Cardiac fibroblast (primary cell): Measurements from ENCODE around the gene ITGB2.
A peak's percentile ranks its signal among the peaks of the same experiment; 100 is the strongest.
"Not testable (repeated sequence)": the region's sequence is repeated elsewhere in the genome, so short reads cannot be mapped to it uniquely, and the experiment has no call there.

ENCODE experiments used
- DNase-seq, 2 donors: peaks; one replicate each; pipeline versions ENCODE4 v3.0.0 to v3.0.0-alpha.2; 2010; ENCODE audit warnings: low read depth in 2 of 2
- H3K4me3 ChIP-seq, 2 donors: replicated peaks in 1 of 2; 1 replicate in 1 of 2; 2 replicates in 1 of 2; pipeline ENCODE4 v1.5.1; 2011; ENCODE audit warnings: low read depth in 2 of 2, low read length in 2 of 2, mild to moderate bottlenecking in 2 of 2, moderate library complexity in 1 of 2
- TF ChIP-seq, protein P1 (sequence below): IDR thresholded peaks from one replicate; pipeline ENCODE4 v1.5.1; 2011; ENCODE audit warnings: low read depth, mild to moderate bottlenecking, low read length, inconsistent platforms

ITGB2 gene

DNA sequence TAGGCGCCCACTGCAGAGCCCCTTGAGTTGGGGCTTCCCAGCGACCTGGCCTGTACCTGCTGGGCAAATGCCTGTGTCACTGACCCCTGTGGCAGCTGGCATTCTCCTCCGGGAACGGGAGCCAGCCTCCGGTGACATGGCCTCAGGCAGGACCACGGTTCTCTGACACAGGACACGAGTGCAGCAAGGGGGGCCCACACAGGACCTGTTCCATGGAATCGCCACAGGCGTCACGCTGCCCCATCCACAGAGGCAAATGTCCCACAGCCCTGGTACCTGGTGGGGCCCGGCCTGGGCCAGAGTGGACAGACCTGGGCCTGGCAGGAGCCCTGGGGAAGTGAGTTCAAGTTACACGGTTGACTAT is 2.6 kb downstream of the ITGB2 start:
- H3K4me3 ChIP-seq: no peak overlapping the region
- no peak for DNase-seq
- TF ChIP-seq, protein P1, sequence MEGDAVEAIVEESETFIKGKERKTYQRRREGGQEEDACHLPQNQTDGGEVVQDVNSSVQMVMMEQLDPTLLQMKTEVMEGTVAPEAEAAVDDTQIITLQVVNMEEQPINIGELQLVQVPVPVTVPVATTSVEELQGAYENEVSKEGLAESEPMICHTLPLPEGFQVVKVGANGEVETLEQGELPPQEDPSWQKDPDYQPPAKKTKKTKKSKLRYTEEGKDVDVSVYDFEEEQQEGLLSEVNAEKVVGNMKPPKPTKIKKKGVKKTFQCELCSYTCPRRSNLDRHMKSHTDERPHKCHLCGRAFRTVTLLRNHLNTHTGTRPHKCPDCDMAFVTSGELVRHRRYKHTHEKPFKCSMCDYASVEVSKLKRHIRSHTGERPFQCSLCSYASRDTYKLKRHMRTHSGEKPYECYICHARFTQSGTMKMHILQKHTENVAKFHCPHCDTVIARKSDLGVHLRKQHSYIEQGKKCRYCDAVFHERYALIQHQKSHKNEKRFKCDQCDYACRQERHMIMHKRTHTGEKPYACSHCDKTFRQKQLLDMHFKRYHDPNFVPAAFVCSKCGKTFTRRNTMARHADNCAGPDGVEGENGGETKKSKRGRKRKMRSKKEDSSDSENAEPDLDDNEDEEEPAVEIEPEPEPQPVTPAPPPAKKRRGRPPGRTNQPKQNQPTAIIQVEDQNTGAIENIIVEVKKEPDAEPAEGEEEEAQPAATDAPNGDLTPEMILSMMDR: no peak

- H3K4me3 ChIP-seq: no peak overlapping the region
- TF ChIP-seq, protein P1: no peak
- no peak for DNase-seq
Observed at GRCh38 chr21:44917446-44918106, 3.1 kb downstream of the ITGB2 start.

- H3K4me3 ChIP-seq: no peak overlapping the region
- peak in 1 of 2 donors; percentile 33 for DNase-seq
- TF ChIP-seq, protein P1: no peak
Observed at GRCh38 chr21:44916965-44917364, 3.7 kb downstream of the ITGB2 start.

GRCh38 chr21:44914176-44914874 is 6.4 kb downstream of the ITGB2 start:
- DNase-seq: no peak
- no peak overlapping the region for H3K4me3 ChIP-seq
- TF ChIP-seq, protein P1: no peak

DNA sequence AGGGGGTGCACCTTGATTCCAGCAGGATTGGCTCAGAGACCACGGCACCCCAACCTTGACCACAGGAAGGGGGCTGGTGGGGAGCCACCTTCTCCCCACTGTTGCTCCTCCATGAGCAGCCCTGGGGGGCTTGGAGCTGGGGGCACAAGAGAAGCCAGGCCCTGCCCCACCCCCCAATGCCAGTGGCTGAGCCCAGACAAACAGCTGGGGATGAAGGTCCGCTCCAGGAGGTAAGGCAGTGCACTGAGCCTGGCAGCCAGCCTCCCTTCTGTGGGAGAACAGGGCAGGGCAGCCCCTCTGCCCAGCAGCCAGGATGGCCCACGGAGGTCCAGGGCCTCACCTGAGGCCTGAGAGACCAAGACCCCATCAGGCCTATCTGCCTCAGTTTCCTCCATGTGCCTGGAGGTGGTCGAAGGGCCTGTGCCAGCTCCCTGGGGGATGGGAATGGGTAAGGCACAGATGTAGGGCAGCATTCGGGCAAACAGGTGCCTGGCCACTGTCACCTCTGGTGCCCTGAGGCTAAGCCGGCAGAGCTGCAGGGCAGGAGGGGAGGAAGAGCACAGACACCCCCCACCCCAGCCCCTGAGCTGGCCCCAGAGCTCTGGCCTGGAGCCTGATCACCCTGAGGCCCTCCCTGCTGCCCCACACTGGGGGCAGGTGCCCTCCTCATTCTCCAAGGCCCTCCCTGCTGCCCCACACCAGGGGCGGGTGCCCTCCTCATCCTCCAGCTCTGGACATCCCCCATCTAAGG is 7.1 kb downstream of the ITGB2 start:
- DNase-seq: no peak
- no peak overlapping the region for H3K4me3 ChIP-seq
- TF ChIP-seq, protein P1: no peak

DNA sequence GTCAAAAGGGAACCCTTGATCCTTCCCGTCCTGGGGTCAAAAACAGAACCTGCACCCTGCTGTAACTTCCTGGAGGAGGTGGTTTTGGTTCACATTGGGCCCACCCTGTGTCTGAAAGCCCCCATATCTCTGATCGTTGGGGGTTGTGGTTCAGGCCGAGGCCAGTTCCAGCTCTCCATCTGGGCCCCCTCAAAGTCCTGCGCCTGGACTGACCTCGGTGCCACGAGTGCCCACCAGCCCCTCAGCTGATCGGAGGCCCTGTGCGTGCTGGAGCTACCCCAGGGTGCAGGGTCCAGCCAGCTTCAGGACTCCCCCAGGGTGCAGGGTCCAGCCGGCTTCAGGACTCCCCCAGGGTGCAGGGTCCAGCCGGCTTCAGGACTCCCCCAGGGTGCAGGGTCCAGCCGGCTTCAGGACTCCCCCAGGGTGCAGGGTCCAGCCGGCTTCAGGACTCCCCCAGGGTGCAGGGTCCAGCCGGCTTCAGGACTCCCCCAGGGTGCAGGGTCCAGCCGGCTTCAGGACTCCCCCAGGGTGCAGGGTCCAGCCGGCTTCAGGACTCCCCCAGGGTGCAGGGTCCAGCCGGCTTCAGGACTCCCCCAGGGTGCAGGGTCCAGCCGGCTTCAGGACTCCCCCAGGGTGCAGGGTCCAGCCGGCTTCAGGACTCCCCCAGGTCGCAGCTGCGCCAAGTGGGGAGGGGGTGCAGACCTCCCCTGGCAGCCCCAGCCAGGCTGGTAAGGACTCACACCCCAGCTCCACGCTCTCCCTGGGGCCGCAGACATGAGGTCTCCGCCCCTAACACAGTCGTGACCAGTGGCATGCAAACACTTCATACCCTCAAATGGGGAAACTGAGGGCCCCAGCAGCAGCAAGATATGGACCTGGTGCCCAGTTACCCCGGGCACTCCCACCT is 7.9 kb downstream of the ITGB2 start:
- not testable (repeated sequence) for DNase-seq, H3K4me3 ChIP-seq
